ENCODE measurements around the gene GRM7. TPM values are rescaled to one million over a fixed set of nuclear protein-coding genes. Genes with fewer than 3 reads are reported as not detected.

The GRM7 gene
- total and polyA plus RNA-seq, 5 experiments from 2014 or later: not detected

- no peak for DNase-seq
- no peak for ATAC-seq
- POLR2A ChIA-PET: no interaction called here
- Mint-ChIP-seq H3K36me3 (no peaks in the 10 kb centered on the region), H3K27me3 (peaks cover 0 to 6% (median 0%) of the 10 kb centered on the region in 5 donors), H3K4me1 (no peaks in the 10 kb centered on the region), H3K9me3 (no peaks in the 10 kb centered on the region), H3K27ac (no peak overlapping the region), H3K4me3 (no peak overlapping the region)
Observed at GRCh38 chr3:7621046-7621630, 760.2 kb downstream of the GRM7 start.

- DNase-seq (no peak), ATAC-seq (no peak)
- H3K9me3 Mint-ChIP-seq: no peaks in the 10 kb centered on the region
- no peak overlapping the region for H3K27ac Mint-ChIP-seq
- H3K4me1 Mint-ChIP-seq: no peaks in the 10 kb centered on the region
- POLR2A ChIA-PET: no interaction called here
- no peak overlapping the region for H3K4me3 Mint-ChIP-seq
- peaks cover 0 to 6% (median 0%) of the 10 kb centered on the region in 5 donors for H3K27me3 Mint-ChIP-seq
- no peaks in the 10 kb centered on the region for H3K36me3 Mint-ChIP-seq
Observed at GRCh38 chr3:7621651-7622050, 760.7 kb downstream of the GRM7 start.

GRCh38 chr3:7625021-7625420 lies 764.1 kb downstream of the GRM7 start:
- no peak overlapping the region for H3K4me3 Mint-ChIP-seq
- no peaks in the 10 kb centered on the region for H3K36me3 Mint-ChIP-seq
- ATAC-seq (no peak), DNase-seq (no peak)
- POLR2A ChIA-PET: no interaction called here
- H3K9me3 Mint-ChIP-seq: no peaks in the 10 kb centered on the region
- no peaks in the 10 kb centered on the region for H3K4me1 Mint-ChIP-seq
- peaks cover 0 to 6% (median 0%) of the 10 kb centered on the region in 5 donors for H3K27me3 Mint-ChIP-seq
- H3K27ac Mint-ChIP-seq: no peak overlapping the region

GRCh38 chr3:7630351-7630911 lies 769.5 kb downstream of the GRM7 start:
- POLR2A ChIA-PET: no interaction called here
- H3K36me3 Mint-ChIP-seq: no peaks in the 10 kb centered on the region

GRCh38 chr3:7630925-7631324 lies 770.0 kb downstream of the GRM7 start:
- no peak overlapping the region for H3K4me3 Mint-ChIP-seq
- DNase-seq (no peak), ATAC-seq (no peak)
- no peaks in the 10 kb centered on the region for H3K9me3 Mint-ChIP-seq
- H3K4me1 Mint-ChIP-seq: no peaks in the 10 kb centered on the region
- H3K27me3 Mint-ChIP-seq: peaks cover 0 to 13% (median 0%) of the 10 kb centered on the region in 5 donors
- H3K36me3 Mint-ChIP-seq: no peaks in the 10 kb centered on the region
- H3K27ac Mint-ChIP-seq: no peak overlapping the region
- POLR2A ChIA-PET: no interaction called here

More at GRCh38 chr3:7630351-7630911, 769.5 kb downstream of the GRM7 start:
- Mint-ChIP-seq H3K4me3 (no peak overlapping the region), H3K27ac (no peak overlapping the region), H3K27me3 (peaks cover 0 to 13% (median 0%) of the 10 kb centered on the region in 5 donors), H3K9me3 (no peaks in the 10 kb centered on the region), H3K4me1 (no peaks in the 10 kb centered on the region)
- no peak for ATAC-seq
- DNase-seq: no peak

- H3K36me3 Mint-ChIP-seq: no peaks in the 10 kb centered on the region
- H3K4me3 Mint-ChIP-seq: no peak overlapping the region
- H3K9me3 Mint-ChIP-seq: no peaks in the 10 kb centered on the region
Observed at GRCh38 chr3:7632305-7632704, 771.4 kb downstream of the GRM7 start.

GRCh38 chr3:7637694-7638093 lies 776.8 kb downstream of the GRM7 start:
- DNase-seq (no peak), ATAC-seq (no peak)
- Mint-ChIP-seq H3K4me3 (no peak overlapping the region), H3K27me3 (peaks cover 0 to 11% (median 0%) of the 10 kb centered on the region in 5 donors), H3K36me3 (no peaks in the 10 kb centered on the region), H3K4me1 (no peaks in the 10 kb centered on the region), H3K9me3 (no peaks in the 10 kb centered on the region), H3K27ac (no peak overlapping the region)
- POLR2A ChIA-PET: no interaction called here

More at GRCh38 chr3:7632305-7632704, 771.4 kb downstream of the GRM7 start:
- POLR2A ChIA-PET: no interaction called here
- H3K27me3 Mint-ChIP-seq: peaks cover 0 to 13% (median 0%) of the 10 kb centered on the region in 5 donors
- H3K27ac Mint-ChIP-seq: no peak overlapping the region
- no peak for DNase-seq
- ATAC-seq: no peak
- H3K4me1 Mint-ChIP-seq: no peaks in the 10 kb centered on the region

- H3K36me3 Mint-ChIP-seq: no peaks in the 10 kb centered on the region
- no peak overlapping the region for H3K4me3 Mint-ChIP-seq
- no peak overlapping the region for H3K27ac Mint-ChIP-seq
- DNase-seq (no peak), ATAC-seq (no peak)
- H3K4me1 Mint-ChIP-seq: no peaks in the 10 kb centered on the region
- peaks cover 0 to 10% (median 0%) of the 10 kb centered on the region in 5 donors for H3K27me3 Mint-ChIP-seq
- no peaks in the 10 kb centered on the region for H3K9me3 Mint-ChIP-seq
- POLR2A ChIA-PET: no interaction called here
Observed at GRCh38 chr3:7638103-7638502, 777.2 kb downstream of the GRM7 start.

- peaks cover 0 to 6% (median 0%) of the 10 kb centered on the region in 5 donors for H3K27me3 Mint-ChIP-seq
- ATAC-seq (no peak), DNase-seq (no peak)
- no peak overlapping the region for H3K4me3 Mint-ChIP-seq
- no peaks in the 10 kb centered on the region for H3K36me3 Mint-ChIP-seq
- H3K27ac Mint-ChIP-seq: no peak overlapping the region
- no peaks in the 10 kb centered on the region for H3K9me3 Mint-ChIP-seq
- POLR2A ChIA-PET: no interaction called here
- no peaks in the 10 kb centered on the region for H3K4me1 Mint-ChIP-seq
Observed at GRCh38 chr3:7640787-7641186, 779.9 kb downstream of the GRM7 start.

- POLR2A ChIA-PET: no interaction called here
- ATAC-seq: no peak
- H3K9me3 Mint-ChIP-seq: no peaks in the 10 kb centered on the region
- no peak overlapping the region for H3K27ac Mint-ChIP-seq
- no peaks in the 10 kb centered on the region for H3K4me1 Mint-ChIP-seq
- no peak overlapping the region for H3K4me3 Mint-ChIP-seq
- H3K36me3 Mint-ChIP-seq: no peaks in the 10 kb centered on the region
- no peak for DNase-seq
- peaks cover 0 to 2% (median 0%) of the 10 kb centered on the region in 5 donors for H3K27me3 Mint-ChIP-seq
Observed at GRCh38 chr3:7646851-7647250, 785.9 kb downstream of the GRM7 start.

- Mint-ChIP-seq H3K4me3 (no peak overlapping the region), H3K27me3 (peaks cover 0 to 7% (median 0%) of the 10 kb centered on the region in 5 donors), H3K27ac (no peak overlapping the region), H3K9me3 (no peaks in the 10 kb centered on the region), H3K36me3 (no peaks in the 10 kb centered on the region), H3K4me1 (no peaks in the 10 kb centered on the region)
- no peak for ATAC-seq
- DNase-seq: no peak
- POLR2A ChIA-PET: no interaction called here
Observed at GRCh38 chr3:7650466-7650865, 789.6 kb downstream of the GRM7 start.

- no peak for DNase-seq
- no peaks in the 10 kb centered on the region for H3K4me1 Mint-ChIP-seq
- peaks cover 0 to 2% (median 0%) of the 10 kb centered on the region in 9 donors for H3K9me3 Mint-ChIP-seq
- ATAC-seq: no peak
- no peak overlapping the region for H3K27ac Mint-ChIP-seq
- peaks cover 0 to 12% (median 0%) of the 10 kb centered on the region in 5 donors for H3K27me3 Mint-ChIP-seq
- no peaks in the 10 kb centered on the region for H3K36me3 Mint-ChIP-seq
- POLR2A ChIA-PET: no interaction called here
- H3K4me3 Mint-ChIP-seq: no peak overlapping the region
Observed at GRCh38 chr3:7651274-7651673, 790.4 kb downstream of the GRM7 start.

GRCh38 chr3:7657214-7658112 lies 796.5 kb downstream of the GRM7 start:
- no peaks in the 10 kb centered on the region for H3K4me1 Mint-ChIP-seq
- ATAC-seq (no peak), DNase-seq (no peak)
- no peak overlapping the region for H3K4me3 Mint-ChIP-seq
- POLR2A ChIA-PET: no interaction called here
- peaks cover 0 to 13% (median 0%) of the 10 kb centered on the region in 5 donors for H3K27me3 Mint-ChIP-seq
- peaks cover 0 to 2% (median 0%) of the 10 kb centered on the region in 9 donors for H3K9me3 Mint-ChIP-seq
- no peak overlapping the region for H3K27ac Mint-ChIP-seq
- no peaks in the 10 kb centered on the region for H3K36me3 Mint-ChIP-seq

All from naive thymus-derived CD8-positive, alpha-beta T cell (primary cell).